Heart right ventricle (tissue), 16 donors: ENCODE measurements around the gene MGMT. TPM values are rescaled to one million over a fixed set of nuclear protein-coding genes. Genes with fewer than 3 reads are reported as not detected.

Source experiments
- ATAC-seq, 8 donors: fragments of 200-7000 bp; cut with Tn5 transposase; one replicate each; pipeline ENCODE4 v1.9.1; 2020; ENCODE audit warnings: mild to moderate bottlenecking in 8 of 8, moderate library complexity in 8 of 8, moderate number of reproducible peaks in 1 of 8
- DNase-seq, 2 donors: peaks; one replicate each; pipeline ENCODE4 v3.0.0-alpha.2; 2020
- H3K27ac ChIP-seq, 10 donors: fragments of 200-600 bp; sonication (generic) in 2 of 10; one replicate each; pipeline versions ENCODE4 v1.5.0 to v1.8.0; 2020 to 2022; ENCODE audit warnings: mild to moderate bottlenecking in 3 of 10
- H3K27me3 ChIP-seq, 7 donors: fragments of 200-600 bp; one replicate each; pipeline ENCODE4 v1.8.0; 2021 to 2022; ENCODE audit warnings: mild to moderate bottlenecking in 2 of 7
- H3K36me3 ChIP-seq, 9 donors: fragments of 200-600 bp; sonication (generic) in 1 of 9; one replicate each; pipeline versions ENCODE4 v1.5.0 to v1.8.0; 2020 to 2022; ENCODE audit warnings: mild to moderate bottlenecking in 2 of 9
- H3K4me1 ChIP-seq, 9 donors: fragments of 200-600 bp; sonication (generic) in 1 of 9; one replicate each; pipeline versions ENCODE4 v1.5.0 to v1.8.0; 2020 to 2022; ENCODE audit warnings: mild to moderate bottlenecking in 4 of 9
- H3K4me3 ChIP-seq, 10 donors: fragments of 200-600 bp; sonication (generic) in 2 of 10; one replicate each; pipeline versions ENCODE4 v1.5.0 to v1.8.0; 2020 to 2022; ENCODE audit warnings: mild to moderate bottlenecking in 7 of 10, moderate library complexity in 2 of 10
- H3K9me3 ChIP-seq, 11 donors: fragments of 200-600 bp in 10 of 11; sonication (generic) in 2 of 11; one replicate each; pipeline versions ENCODE4 v1.5.0 to v1.8.0; 2013 to 2022; ENCODE audit warnings: mild to moderate bottlenecking in 2 of 11, control low read depth in 1 of 11, moderate library complexity in 1 of 11
- CTCF ChIP-seq, 9 donors: fragments of 200-600 bp; sonication (generic) in 2 of 9; IDR thresholded peaks; one replicate each; pipeline versions ENCODE4 v1.5.0 to v1.8.0; 2021 to 2022; ENCODE audit warnings: antibody characterized with exemption in 9 of 9, mild to moderate bottlenecking in 5 of 9, moderate library complexity in 1 of 9
- WGBS, 2 donors: extraction: QIAGEN DNeasy Blood & Tissue Kit; methylation state at CpG; one replicate each; pipeline ENCODE4 v1.1.7; 2013; ENCODE audit warnings: inconsistent platforms in 1 of 2; 5-methylcytosine and 5-hydroxymethylcytosine counted together
- intact Hi-C, 10 donors: fragments of 100-400 bp; cut with DNase I; formaldehyde crosslinking; loops; one replicate each; pipeline versions ENCODE4 v1.11.1 to v1.14.2; 2022
- polyA plus RNA-seq, 2 donors: library from polyadenylated mRNA; stranded (reverse); fragments of 200-250 nt; gene quantifications; one replicate each; pipeline ENCODE4 v1.2.3, GENCODE V29; 2013
- total RNA-seq, 10 donors: library from RNA; stranded (reverse); fragmentation: NEBNext Ultra II Directional in 3 of 10; extraction: Animal tissue kit (Norgen Biotek cat#: 25700) in 3 of 10; gene quantifications; one replicate each; pipeline versions ENCODE4 v1.2.1 to v1.2.4, GENCODE V29; 2021 to 2023
- donor health status: Arrhythmogenic right ventricular cardiomyopathy.
- donor health status: ischemic (EF 13 %, LVEDD 7.1; RV severe dilation, severe dysfunction).
- donor health status: healthy with polysubstance abuse.
- donor health status: DM: no; HTN: yes; CAD: no.
- donor health status: DM: no; HTN: no; CAD: no.
- donor health status: ischemic (EF 25% LVEDD 6.9; RV normal size, moderate dysfunction).
- donor health status: ischemic (EF 25% LVEDD 5.7; RV mildly dilated, moderate dysfunction).
- donor health status: healthy.
- donor health status: DM: yes; HTN: yes; CAD: no.
- donor health status: Ischemic cardiomyopathy.
- donor health status: ischemic (EF 35%, LVEDD 5.7; RV mildly dilated, moderate dysfunction).
- donor health status: nonischemic (EF 11% LVEDD 7.7; RV severe dilation, severe dysfunction).
- donor health status: DM: yes; HTN: yes; CAD: no.
- donor health status: PGD.
- donor health status: ischemic (EF 29% LVEDD 5.4; RV normal size, mild dysfunction).
- donor health status: nonischemic (EF 23%, LVEDD 6.1; RV moderate dilation, normal function).

MGMT gene
- total and polyA plus RNA-seq, 12 donors = 8.4 to 17.8 (median 12.9) TPM

- Histone ChIP-seq H3K4me1 (no peaks in the 10 kb centered on the region), H3K36me3 (peaks cover 0 to 32% (median 0%) of the 10 kb centered on the region in 9 donors), H3K27me3 (no peaks in the 10 kb centered on the region), H3K27ac (no peak overlapping the region), H3K9me3 (no peaks in the 10 kb centered on the region), H3K4me3 (no peak overlapping the region)
- WGBS, 2 donors = 91% methylated on average over 44 of the region's 44 CpGs
- intact Hi-C loops = no loop called here
- no peak for TF ChIP-seq CTCF (IDR thresholded peaks at IDR 0.05)
- DNase-seq = no peak
- no peak for ATAC-seq
These were observed 301.7 kb downstream of the MGMT start for GRCh38 chr10:129768437-129769355.

GRCh38 chr10:129769381-129770116, 302.5 kb downstream of the MGMT start:
- Histone ChIP-seq H3K27me3 (no peaks in the 10 kb centered on the region), H3K4me3 (no peak overlapping the region), H3K27ac (no peak overlapping the region), H3K4me1 (no peaks in the 10 kb centered on the region), H3K9me3 (no peaks in the 10 kb centered on the region), H3K36me3 (peaks cover 0 to 32% (median 0%) of the 10 kb centered on the region in 9 donors)
- TF ChIP-seq CTCF (IDR thresholded peaks at IDR 0.05) = no peak
- WGBS, 2 donors = 95 to 96% methylated on average over 24 of the region's 24 CpGs
- no peak for ATAC-seq
- intact Hi-C loops = no loop called here
- DNase-seq = no peak

GRCh38 chr10:129770286-129770685, 303.2 kb downstream of the MGMT start:
- H3K36me3 ChIP-seq = peaks cover 0 to 32% (median 0%) of the 10 kb centered on the region in 9 donors
- H3K27ac ChIP-seq = no peak overlapping the region
- no peak overlapping the region for H3K4me3 ChIP-seq
- no peak for ATAC-seq
- no peak for TF ChIP-seq CTCF (IDR thresholded peaks at IDR 0.05)
- DNase-seq = no peak
- H3K4me1 ChIP-seq = no peaks in the 10 kb centered on the region
- H3K27me3 ChIP-seq = no peaks in the 10 kb centered on the region
- no peaks in the 10 kb centered on the region for H3K9me3 ChIP-seq
- intact Hi-C loops = no loop called here
- WGBS, 2 donors = 89 to 96% methylated on average over 14 of the region's 14 CpGs

GRCh38 chr10:129771024-129771423, 304.0 kb downstream of the MGMT start:
- DNase-seq (no peak), ATAC-seq (no peak)
- Histone ChIP-seq H3K4me3 (no peak overlapping the region), H3K4me1 (no peaks in the 10 kb centered on the region), H3K27me3 (no peaks in the 10 kb centered on the region), H3K36me3 (peaks cover 0 to 32% (median 0%) of the 10 kb centered on the region in 9 donors), H3K27ac (no peak overlapping the region), H3K9me3 (no peaks in the 10 kb centered on the region)
- WGBS, 2 donors = 55 to 59% methylated on average over 13 of the region's 13 CpGs
- TF ChIP-seq CTCF (IDR thresholded peaks at IDR 0.05) = no peak
- intact Hi-C loops = no loop called here
